Stimulated activated naive CD8-positive, alpha-beta T cell treated with anti-CD3 and anti-CD28 coated beads, Interleukin-15, amount 100 ng/mL, for 72 hours (primary cell): ENCODE results near the gene MGLL.
A peak's percentile ranks its signal among the peaks of the same experiment; 100 is the strongest.

ENCODE experiments used
- ATAC-seq: fragments of 150-1000 bp; cut with Tn5 transposase; 2 replicates; pipeline ENCODE4 v1.10.0; 2021; ENCODE audit warnings: mild to moderate bottlenecking, moderate library complexity
- DNase-seq, 2 donors: peaks; one replicate each; pipeline ENCODE4 v3.0.0; 2021 to 2022
- H3K27ac Mint-ChIP-seq, 2 donors: one replicate each; pipeline ENCODE4 v1.8.0; 2022; ENCODE audit warnings: mild to moderate bottlenecking in 2 of 2, mixed read lengths in 2 of 2, moderate library complexity in 2 of 2
- H3K27me3 Mint-ChIP-seq: one replicate; pipeline ENCODE4 v1.8.0; 2022; ENCODE audit warnings: mixed read lengths
- H3K4me1 Mint-ChIP-seq: one replicate; pipeline ENCODE4 v1.8.0; 2022; ENCODE audit warnings: mild to moderate bottlenecking, mixed read lengths
- H3K4me3 Mint-ChIP-seq, 2 donors: one replicate each; pipeline ENCODE4 v1.8.0; 2022; ENCODE audit warnings: mild to moderate bottlenecking in 2 of 2, mixed read lengths in 2 of 2, moderate library complexity in 1 of 2
- H3K9me3 Mint-ChIP-seq, 2 donors: one replicate each; pipeline ENCODE4 v1.8.0; 2022; ENCODE audit warnings: mixed read lengths in 2 of 2

Gene MGLL

DNA sequence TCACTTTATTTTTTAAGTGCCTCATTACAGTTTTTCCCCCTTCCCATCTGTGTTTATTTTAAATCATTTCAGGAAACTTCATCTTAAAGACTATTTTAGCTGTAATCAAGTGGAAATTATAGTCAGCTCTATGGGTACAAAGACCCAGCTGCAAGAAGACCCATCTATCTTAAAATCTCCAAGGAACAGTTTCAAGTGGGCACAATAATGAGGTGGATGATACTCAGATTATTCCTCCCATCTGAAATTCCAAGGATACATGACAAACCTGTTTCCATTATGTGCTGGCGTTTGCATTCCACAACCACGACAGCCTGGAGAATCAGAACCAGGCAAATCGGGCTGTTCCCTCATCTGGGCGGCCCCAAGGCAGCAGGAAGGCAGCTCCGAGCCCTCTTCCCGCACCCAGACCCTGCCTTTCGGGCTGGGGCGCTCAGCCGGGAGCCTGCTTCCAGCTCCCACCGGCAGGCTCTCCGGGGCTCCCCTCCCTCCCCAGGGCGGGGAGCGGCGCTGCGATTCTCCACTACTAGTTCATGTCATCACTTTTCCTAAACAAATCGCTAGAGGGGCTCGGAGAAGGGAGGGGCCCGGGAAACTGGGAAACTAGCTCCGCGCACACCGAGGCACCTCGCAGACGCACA, at the start of gene MGLL:
Gene MGLL (minus strand): TSS at position 475 of the 641 bp plus-strand sequence. CDS start 197 bp downstream, at position 278.
- Mint-ChIP-seq H3K27ac (no peak within 1 kb of the TSS), H3K27me3 (peaks cover 70% of the 10 kb centered on the region)
- peak; percentile 6 for ATAC-seq

DNA sequence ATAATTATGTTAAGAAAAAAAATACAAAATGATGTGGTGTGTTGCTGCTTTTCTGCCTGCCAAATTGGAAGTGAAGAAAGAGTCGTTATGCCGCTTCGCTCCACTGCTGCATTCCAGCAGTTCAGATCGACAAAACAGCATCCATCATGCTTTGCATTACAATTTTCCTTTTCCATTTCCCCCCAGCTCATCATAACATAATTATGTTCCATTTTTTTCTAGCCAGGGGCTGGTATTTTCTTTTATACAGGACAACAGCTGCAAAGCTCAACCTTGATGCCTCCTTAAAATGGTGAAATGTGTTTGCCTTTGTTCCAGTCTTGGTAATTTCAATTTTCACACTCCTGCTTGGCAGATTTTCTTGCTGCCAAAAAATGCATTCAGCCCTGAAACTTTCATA, 47.8 kb upstream of the MGLL start:
- Mint-ChIP-seq H3K4me1 (peaks cover 10% of the 10 kb centered on the region), H3K4me3 (no peak overlapping the region), H3K27me3 (no peaks in the 10 kb centered on the region), H3K27ac (no peak overlapping the region), H3K9me3 (no peaks in the 10 kb centered on the region)
- DNase-seq (no peak), ATAC-seq (no peak)

More for the DNA sequence above, at the start of gene MGLL:
- Mint-ChIP-seq H3K9me3 (peaks cover 5 to 9% of the 10 kb centered on the region in 2 donors), H3K4me3 (peak within 1 kb of the TSS; percentile 85 to 95), H3K4me1 (peaks cover 12% of the 10 kb centered on the region)
- no peak for DNase-seq

DNA sequence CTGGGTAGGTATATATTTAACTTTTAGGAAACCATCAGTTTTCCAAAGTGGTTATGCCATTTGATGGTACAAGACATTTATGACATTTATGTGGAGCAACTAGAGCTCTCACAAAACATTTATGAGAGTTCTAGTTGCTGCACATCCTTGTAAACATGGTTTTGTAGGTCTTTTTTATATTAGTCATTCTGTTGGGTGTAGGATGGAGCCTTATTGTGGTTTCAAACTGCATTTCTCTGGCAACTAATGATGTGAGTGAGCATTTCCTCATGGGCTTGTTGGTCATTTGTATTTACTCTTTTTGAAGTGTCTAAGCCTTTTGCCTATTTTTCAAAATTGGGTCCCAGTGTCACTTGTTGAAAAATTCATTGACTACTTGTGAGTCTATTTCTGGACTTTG, 45.7 kb upstream of the MGLL start:
- no peak overlapping the region for H3K27ac Mint-ChIP-seq
- H3K9me3 Mint-ChIP-seq: no peaks in the 10 kb centered on the region
- no peak for ATAC-seq
- no peak for DNase-seq
- H3K27me3 Mint-ChIP-seq: no peaks in the 10 kb centered on the region
- no peak overlapping the region for H3K4me3 Mint-ChIP-seq
- peaks cover 10% of the 10 kb centered on the region for H3K4me1 Mint-ChIP-seq

DNA sequence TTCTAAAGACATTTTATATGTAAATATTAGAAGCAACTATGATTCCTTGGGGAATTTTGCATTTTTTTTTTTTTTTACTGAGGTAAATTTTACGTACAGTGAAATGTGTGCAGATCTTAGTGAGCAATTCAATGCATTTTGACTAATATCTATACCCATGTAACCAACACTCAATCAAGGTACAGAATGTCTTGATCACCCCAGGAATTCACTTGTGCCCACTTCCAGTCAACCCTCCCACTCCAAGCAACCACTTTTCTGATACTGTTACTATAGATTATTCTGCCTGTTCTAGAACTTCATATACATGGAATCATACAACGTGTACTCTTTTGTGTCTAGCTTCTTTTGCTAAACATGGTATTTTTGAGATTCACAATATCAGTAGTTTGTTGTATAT, 45.1 kb upstream of the MGLL start:
- Mint-ChIP-seq H3K4me3 (no peak overlapping the region), H3K27ac (no peak overlapping the region), H3K9me3 (no peaks in the 10 kb centered on the region), H3K27me3 (no peaks in the 10 kb centered on the region), H3K4me1 (peaks cover 10% of the 10 kb centered on the region)
- ATAC-seq: no peak
- DNase-seq: no peak

DNA sequence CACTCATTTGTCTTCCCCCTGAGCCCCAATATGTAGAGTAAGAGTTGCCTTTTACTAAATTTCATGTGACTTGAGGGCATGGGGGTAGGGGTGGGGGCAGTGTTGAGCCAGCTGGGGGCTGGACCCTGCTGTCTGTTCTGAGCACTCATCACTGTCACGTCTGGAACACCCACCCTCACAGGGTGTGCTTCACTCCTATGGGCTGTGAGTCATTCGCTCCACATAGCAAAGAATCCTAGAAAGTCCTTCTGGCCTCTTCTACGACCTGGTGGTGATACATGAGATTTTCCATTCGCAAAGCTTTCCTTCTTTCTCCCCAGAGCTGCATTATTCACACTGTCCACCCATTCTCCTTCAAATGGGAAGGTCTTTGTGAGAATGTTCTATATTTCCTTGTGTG, 43.6 kb upstream of the MGLL start:
- Mint-ChIP-seq H3K4me1 (peaks cover 10% of the 10 kb centered on the region), H3K27ac (no peak overlapping the region), H3K27me3 (no peaks in the 10 kb centered on the region), H3K9me3 (no peaks in the 10 kb centered on the region), H3K4me3 (no peak overlapping the region)
- ATAC-seq: no peak
- no peak for DNase-seq

DNA sequence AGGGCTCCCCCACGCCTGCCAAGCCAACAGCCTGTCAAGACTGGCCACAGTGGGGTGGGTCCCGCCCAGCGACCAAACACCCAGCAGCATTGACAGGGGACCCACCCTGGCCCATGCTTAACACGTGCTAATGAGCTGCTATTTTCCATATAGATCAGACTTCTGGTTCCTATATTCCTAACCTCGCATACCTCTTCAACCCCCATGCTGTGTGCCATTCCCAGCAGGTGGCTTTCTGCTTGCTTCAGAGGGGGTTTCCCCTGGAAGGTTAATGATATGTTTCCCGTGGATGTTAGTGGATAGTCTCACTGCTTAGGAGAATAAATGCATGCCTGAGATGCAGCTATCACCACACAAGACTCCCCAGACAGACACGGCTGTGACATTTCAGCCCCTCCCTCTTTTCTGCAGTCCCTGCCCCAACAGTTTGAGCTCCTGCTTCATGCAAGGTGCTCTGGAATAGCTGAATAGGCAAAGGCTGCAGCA, 37.9 kb upstream of the MGLL start:
- Mint-ChIP-seq H3K27me3 (no peaks in the 10 kb centered on the region), H3K9me3 (peaks cover 0 to 6% of the 10 kb centered on the region in 2 donors)

DNA sequence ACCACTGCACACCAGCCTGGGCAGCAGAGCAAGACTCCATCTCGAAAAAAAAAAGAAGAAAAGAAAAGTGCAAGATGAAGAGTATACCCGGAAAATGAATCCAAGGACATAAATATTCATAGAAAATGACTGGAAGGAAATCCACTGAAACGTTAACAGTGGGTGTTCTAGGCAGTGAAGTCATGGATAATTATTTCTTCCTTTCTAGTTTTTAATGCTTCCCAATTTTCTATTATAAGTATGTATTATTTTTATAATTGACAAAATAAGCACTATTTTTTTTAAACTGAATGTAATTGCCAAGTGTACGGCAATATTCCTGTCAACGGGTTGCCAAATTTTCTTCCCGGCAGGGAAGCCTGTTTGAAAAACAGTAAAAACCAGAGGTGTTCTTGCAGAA, 37.4 kb upstream of the MGLL start:
- DNase-seq (no peak), ATAC-seq (no peak)
- Mint-ChIP-seq H3K9me3 (peaks cover 0 to 6% of the 10 kb centered on the region in 2 donors), H3K27me3 (no peaks in the 10 kb centered on the region), H3K27ac (no peak overlapping the region), H3K4me3 (no peak overlapping the region), H3K4me1 (peaks cover 6% of the 10 kb centered on the region)

More for the DNA sequence above, 37.9 kb upstream of the MGLL start:
- ATAC-seq: no peak
- DNase-seq: no peak
- H3K4me3 Mint-ChIP-seq: no peak overlapping the region
- peak overlapping the region in 1 of 2 donors; percentile 32 for H3K27ac Mint-ChIP-seq
- H3K4me1 Mint-ChIP-seq: peaks cover 6% of the 10 kb centered on the region

DNA sequence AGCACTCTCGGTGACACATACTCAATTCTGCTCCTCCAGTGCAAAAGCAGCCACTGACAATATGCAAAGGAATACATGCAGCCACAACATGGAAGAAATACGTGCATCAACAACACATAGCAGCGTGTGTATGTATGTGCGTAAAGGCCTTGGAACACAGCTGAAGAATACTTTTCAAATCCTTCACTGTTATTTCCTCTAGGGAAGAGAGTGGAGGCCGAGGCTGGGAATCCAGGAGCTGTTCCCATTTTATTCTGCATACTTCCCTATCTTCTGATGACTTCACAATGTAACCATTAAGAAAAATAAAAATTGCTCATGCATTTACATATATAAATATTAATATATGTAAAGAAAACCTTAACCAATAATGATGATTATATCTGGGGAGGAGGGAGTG, 36.6 kb upstream of the MGLL start:
- DNase-seq: no peak
- H3K9me3 Mint-ChIP-seq: peaks cover 0 to 6% of the 10 kb centered on the region in 2 donors
- H3K4me3 Mint-ChIP-seq: no peak overlapping the region

DNA sequence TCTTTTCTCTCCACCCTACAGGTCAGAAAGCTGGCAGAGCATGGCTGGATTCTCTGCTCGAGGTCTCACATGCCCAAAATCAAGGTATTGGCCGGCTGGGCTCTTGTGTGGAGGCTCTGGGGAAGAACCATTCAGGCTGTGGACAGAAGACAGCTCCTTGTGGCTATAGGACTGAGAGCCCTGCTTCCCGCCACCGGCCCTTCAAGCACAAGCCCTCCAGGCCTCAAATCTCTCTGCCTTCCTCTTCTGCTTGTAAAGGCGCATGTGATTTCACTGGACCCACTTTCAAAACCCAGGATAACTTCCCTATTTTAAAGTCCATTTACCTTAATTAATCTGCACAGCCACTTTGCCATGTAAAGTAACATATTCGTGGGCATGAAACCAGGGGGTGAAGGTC, 36.2 kb upstream of the MGLL start:
- Mint-ChIP-seq H3K9me3 (peaks cover 0 to 6% of the 10 kb centered on the region in 2 donors), H3K27ac (no peak overlapping the region)

More for the DNA sequence above, 36.6 kb upstream of the MGLL start:
- peaks cover 6% of the 10 kb centered on the region for H3K4me1 Mint-ChIP-seq
- H3K27ac Mint-ChIP-seq: no peak overlapping the region
- H3K27me3 Mint-ChIP-seq: peaks cover 2% of the 10 kb centered on the region
- no peak for ATAC-seq

DNA sequence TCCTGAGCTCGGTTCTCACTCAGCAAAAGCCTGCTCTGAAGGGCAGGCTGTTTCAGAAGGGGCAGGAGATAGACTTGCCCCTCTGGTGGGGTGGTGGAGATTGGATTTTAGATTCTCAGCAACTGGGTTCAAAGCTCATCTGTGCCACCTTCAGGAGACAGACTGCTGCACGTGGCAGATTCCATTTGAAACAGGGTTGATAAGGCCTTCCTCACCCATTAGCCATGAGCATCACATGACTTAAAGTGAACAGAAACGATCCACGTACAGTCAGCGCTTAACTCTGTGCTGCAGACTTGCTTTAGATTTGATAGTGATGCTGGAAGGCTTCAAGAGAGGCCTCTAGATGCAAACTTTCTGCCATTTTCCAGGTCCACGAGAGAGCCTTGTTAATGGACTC, 35.0 kb upstream of the MGLL start:
- ATAC-seq (no peak), DNase-seq (no peak)
- peaks cover 0 to 6% of the 10 kb centered on the region in 2 donors for H3K9me3 Mint-ChIP-seq
- no peak overlapping the region for H3K4me3 Mint-ChIP-seq
- H3K4me1 Mint-ChIP-seq: peaks cover 6% of the 10 kb centered on the region
- H3K27ac Mint-ChIP-seq: no peak overlapping the region
- H3K27me3 Mint-ChIP-seq: peaks cover 5% of the 10 kb centered on the region

More for the DNA sequence above, 36.2 kb upstream of the MGLL start:
- Mint-ChIP-seq H3K4me1 (peaks cover 6% of the 10 kb centered on the region), H3K4me3 (no peak overlapping the region), H3K27me3 (peaks cover 5% of the 10 kb centered on the region)
- ATAC-seq (no peak), DNase-seq (no peak)

DNA sequence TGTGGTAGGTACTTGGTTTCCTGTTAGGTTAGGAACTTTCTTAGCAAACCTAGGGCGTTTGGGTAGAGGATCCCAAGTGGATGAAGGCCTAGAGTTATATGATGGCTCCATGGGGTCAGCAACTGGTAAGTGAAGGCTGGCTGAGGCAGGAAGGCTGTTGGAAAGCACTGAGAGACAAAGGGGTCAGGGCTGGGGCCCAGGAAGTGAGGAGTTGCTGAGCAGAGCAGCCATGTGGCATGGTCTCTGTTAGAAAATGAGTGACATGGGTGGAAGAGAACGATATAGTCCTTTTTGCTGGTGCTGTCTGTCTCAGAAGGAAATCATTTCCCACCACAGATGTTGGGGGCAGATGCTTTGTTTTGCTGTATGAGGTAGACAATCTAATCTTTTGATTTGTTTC, 34.5 kb upstream of the MGLL start:
- Mint-ChIP-seq H3K9me3 (peaks cover 0 to 6% of the 10 kb centered on the region in 2 donors), H3K4me3 (no peak overlapping the region), H3K27ac (peak overlapping the region; percentile 19 to 28), H3K4me1 (peaks cover 6% of the 10 kb centered on the region), H3K27me3 (peaks cover 5% of the 10 kb centered on the region)
- no peak for ATAC-seq
- DNase-seq: no peak

DNA sequence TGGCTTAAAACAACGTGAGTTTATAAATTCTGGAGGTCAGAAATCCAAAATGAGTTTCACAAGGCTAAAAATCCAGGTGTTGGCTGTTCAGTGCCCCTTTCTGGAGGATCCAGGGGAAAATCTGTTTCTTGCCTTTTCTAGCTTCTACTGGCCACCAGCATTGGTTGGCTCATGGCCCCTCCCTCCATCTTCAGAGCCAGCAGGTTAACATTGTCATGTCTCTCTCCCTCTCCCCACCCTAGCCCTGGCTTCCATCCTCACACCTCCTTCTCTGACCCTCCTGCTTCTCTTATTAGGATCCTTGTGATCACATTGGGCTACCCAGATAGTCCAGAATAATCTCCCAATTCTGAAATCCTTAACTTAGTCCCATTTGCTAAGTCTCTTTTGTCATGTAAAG, 32.9 kb upstream of the MGLL start:
- H3K27me3 Mint-ChIP-seq: peaks cover 5% of the 10 kb centered on the region
- H3K27ac Mint-ChIP-seq: no peak overlapping the region
- peaks cover 0 to 6% of the 10 kb centered on the region in 2 donors for H3K9me3 Mint-ChIP-seq
- peaks cover 6% of the 10 kb centered on the region for H3K4me1 Mint-ChIP-seq
- no peak overlapping the region for H3K4me3 Mint-ChIP-seq
- no peak for ATAC-seq
- no peak for DNase-seq

DNA sequence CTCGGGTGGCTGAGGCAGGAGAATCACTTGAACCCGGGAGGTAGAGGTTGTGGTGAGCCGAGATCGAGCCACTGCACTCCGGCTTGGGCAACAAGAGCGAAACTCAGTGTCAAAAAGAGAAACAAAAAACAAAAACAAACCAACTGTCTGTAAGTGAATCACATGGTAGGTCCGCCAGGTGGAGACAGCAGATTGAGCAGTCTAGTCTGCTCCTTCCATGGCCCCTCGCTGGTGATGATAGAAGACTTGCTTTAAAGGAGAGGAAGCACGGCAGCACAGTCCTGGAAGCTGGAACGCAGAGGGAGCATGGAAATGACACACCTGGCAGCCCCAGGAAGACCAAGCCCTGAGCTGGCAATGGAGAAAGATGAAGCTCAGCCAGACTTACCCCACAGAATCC, 31.4 kb upstream of the MGLL start:
- DNase-seq (no peak), ATAC-seq (no peak)
- no peak overlapping the region for H3K4me3 Mint-ChIP-seq
- peak overlapping the region in 1 of 2 donors; percentile 89 for H3K27ac Mint-ChIP-seq
- peaks cover 0 to 6% of the 10 kb centered on the region in 2 donors for H3K9me3 Mint-ChIP-seq
- peaks cover 9% of the 10 kb centered on the region for H3K27me3 Mint-ChIP-seq
- H3K4me1 Mint-ChIP-seq: peaks cover 6% of the 10 kb centered on the region

DNA sequence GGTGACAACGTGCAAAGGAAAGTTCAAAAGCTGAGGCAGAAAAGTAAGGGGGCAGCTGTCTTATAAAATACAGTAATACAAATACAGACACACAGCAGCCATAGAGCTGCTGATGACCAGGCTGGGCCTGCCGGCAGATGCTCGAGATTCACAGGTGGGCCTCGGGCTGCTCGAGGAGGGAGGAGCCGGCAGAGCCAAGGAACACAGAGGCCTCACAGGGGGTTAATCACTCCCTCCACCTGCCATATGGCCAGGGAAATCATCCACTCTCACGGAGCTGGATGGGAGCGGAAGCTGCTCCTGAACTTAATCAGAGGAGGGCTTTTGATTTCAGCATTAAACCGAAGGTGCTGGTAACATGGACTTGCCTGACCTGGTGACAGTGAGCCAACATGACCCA, 29.6 kb upstream of the MGLL start:
- Mint-ChIP-seq H3K4me3 (no peak overlapping the region), H3K27ac (no peak overlapping the region), H3K4me1 (peaks cover 4% of the 10 kb centered on the region), H3K9me3 (peaks cover 0 to 6% of the 10 kb centered on the region in 2 donors), H3K27me3 (peaks cover 21% of the 10 kb centered on the region)
- no peak for ATAC-seq
- DNase-seq: no peak

DNA sequence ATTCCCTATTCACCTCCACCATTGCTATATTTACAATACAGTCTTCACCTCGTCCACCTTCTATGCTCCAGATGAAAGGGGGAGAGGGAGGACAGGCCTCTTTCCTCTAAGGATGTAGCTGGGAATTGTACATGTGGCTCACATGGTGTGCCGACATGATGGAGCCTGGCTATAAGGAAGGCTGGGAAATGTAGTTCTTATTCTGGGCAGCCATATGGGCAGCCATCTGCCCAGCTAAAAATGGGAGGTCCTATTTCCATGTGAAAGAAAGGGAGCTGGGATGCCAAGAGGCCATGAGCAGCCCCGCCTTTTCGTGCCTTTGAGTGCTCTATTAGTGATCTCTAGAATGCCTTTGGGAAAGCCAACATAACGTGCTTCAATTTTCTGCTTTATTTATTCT, 27.1 kb upstream of the MGLL start:
- Mint-ChIP-seq H3K27ac (no peak overlapping the region), H3K4me3 (no peak overlapping the region), H3K27me3 (peaks cover 22% of the 10 kb centered on the region), H3K4me1 (no peaks in the 10 kb centered on the region), H3K9me3 (no peaks in the 10 kb centered on the region)
- ATAC-seq: no peak
- no peak for DNase-seq

DNA sequence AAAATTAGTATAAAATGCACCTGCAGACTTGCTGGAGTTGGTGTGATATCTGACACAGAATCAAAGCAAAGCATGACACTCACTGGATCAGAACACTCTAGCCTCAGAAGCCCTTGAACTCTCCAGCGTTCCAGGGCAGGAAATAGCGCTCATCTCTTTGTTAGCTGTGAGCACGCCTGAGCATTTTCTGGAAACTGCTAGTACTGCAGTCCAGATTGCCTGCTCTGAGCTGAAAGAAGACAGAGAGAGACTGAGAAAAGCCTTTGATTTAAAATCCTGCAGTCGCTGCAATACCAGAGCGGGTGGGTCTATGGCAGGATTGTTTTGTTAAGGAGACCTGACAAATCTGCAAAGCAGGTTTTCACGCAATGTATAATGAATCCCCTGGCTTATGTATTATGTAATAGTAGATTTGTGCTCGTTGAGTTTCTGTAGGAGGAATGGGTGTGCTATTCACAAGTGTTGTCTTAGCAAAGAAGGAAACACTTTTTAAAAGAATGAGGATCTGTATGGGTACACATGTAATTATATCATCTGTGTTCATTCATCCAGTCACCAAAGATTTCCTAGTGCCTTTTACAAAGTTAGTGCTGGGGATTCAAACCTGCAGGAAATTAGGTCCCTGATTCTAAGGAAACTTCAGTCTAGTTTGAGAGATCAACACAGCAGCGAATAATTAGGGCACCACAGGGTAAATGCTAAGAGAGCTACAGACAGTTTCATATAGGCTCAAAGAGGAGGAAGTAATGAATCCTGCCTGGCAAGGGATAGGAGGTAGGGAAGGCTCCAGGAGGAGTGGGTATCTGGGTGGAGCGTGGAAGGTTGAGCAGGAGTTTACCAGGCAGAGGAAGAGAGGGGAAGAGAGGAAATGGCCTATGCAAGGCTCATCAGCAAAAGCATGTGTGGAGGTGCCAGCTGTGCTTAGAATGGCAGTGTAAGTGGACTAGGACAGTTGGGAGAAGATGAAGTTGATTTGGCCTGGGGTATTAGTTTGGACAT, 26.1 kb upstream of the MGLL start:
- DNase-seq: no peak
- no peak for ATAC-seq
- H3K4me3 Mint-ChIP-seq: no peak overlapping the region
- peaks cover 17% of the 10 kb centered on the region for H3K27me3 Mint-ChIP-seq
- no peaks in the 10 kb centered on the region for H3K4me1 Mint-ChIP-seq
- peak overlapping the region in 1 of 2 donors; percentile 30 for H3K27ac Mint-ChIP-seq
- no peaks in the 10 kb centered on the region for H3K9me3 Mint-ChIP-seq
